HepG2 (cell line): ENCODE results near the gene TMEM134. TPM values are rescaled to one million over a fixed set of nuclear protein-coding genes. Genes with fewer than 3 reads are reported as not detected.

Experiments
- EEA1 ChIP-seq: sonication (generic); formaldehyde crosslinking; IDR thresholded peaks from 2 replicates; pipeline ENCODE4 v1.5.1; 2020; ENCODE audit warnings: mild to moderate bottlenecking, missing genetic modification reagents, borderline replicate concordance
- HOXA7 ChIP-seq: sonication (generic); formaldehyde crosslinking; IDR thresholded peaks from 2 replicates; pipeline ENCODE4 v1.8.1; 2022; ENCODE audit warnings: mild to moderate bottlenecking, missing genetic modification reagents, moderate library complexity
- PHF21A ChIP-seq: sonication (generic); formaldehyde crosslinking; IDR thresholded peaks from 2 replicates; pipeline ENCODE4 v1.5.0; 2020; ENCODE audit warnings: mild to moderate bottlenecking, missing genetic modification reagents
- SAP130 ChIP-seq: IDR thresholded peaks from 2 replicates; pipeline ENCODE4 v1.6.1; 2016; ENCODE audit warnings: low read depth
- SCMH1 ChIP-seq: sonication (generic); formaldehyde crosslinking; IDR thresholded peaks from 2 replicates; pipeline ENCODE4 v1.9.0; 2021; ENCODE audit warnings: missing genetic modification reagents, mild to moderate bottlenecking, borderline replicate concordance
- SP140L ChIP-seq: sonication (generic); formaldehyde crosslinking; IDR thresholded peaks from 2 replicates; pipeline ENCODE4 v1.4.0; 2020; ENCODE audit warnings: missing genetic modification reagents, borderline replicate concordance
- ZFP36 ChIP-seq: fragments of 150-350 bp; IDR thresholded peaks from 2 replicates; pipeline ENCODE4 v1.6.1; 2018; ENCODE audit warnings: borderline replicate concordance, low read length, low read depth; ENCODE audit not compliant: partially characterized antibody
- ZKSCAN1 ChIP-seq: fragments of 150-350 bp; IDR thresholded peaks from 2 replicates; pipeline ENCODE4 v1.6.1; 2014; ENCODE audit warnings: low read length
- ZNF282 ChIP-seq: fragments of 450-650 bp; IDR thresholded peaks from 2 replicates; pipeline ENCODE4 v1.6.1; 2018; ENCODE audit not compliant: partially characterized antibody
- ZNF33A ChIP-seq: sonication (generic); formaldehyde crosslinking; IDR thresholded peaks from 2 replicates; pipeline ENCODE4 v1.5.1; 2020; ENCODE audit warnings: missing genetic modification reagents, mild to moderate bottlenecking, moderate library complexity, borderline replicate concordance
- ZNF468 ChIP-seq: sonication (generic); formaldehyde crosslinking; IDR thresholded peaks from 2 replicates; pipeline ENCODE4 v1.8.0; 2022; ENCODE audit warnings: mild to moderate bottlenecking, moderate library complexity, missing genetic modification reagents
- ZSCAN22 ChIP-seq: sonication (generic); formaldehyde crosslinking; IDR thresholded peaks from 2 replicates; pipeline ENCODE4 v1.4.0; 2020; ENCODE audit warnings: mild to moderate bottlenecking, missing genetic modification reagents
- polyA plus RNA-seq, 8 experiments: library from polyadenylated mRNA; depleted of rRNA in 3 of 8; stranded (reverse) in 7 of 8; unstranded in 1 of 8; fragments of >200 nt; fragmentation: Illumina TruSeq in 4 of 8; extraction: Trizol in 4 of 8; gene quantifications; 2 replicates each; pipeline versions ENCODE4 v1.2.1 to v1.2.3, GENCODE V29; 2011 to 2016; ENCODE audit warnings: low read depth in 4 of 8, missing spikeins in 1 of 8, mixed read lengths in 1 of 8; ENCODE audit not compliant: insufficient read depth in 1 of 8
- total RNA-seq, 5 experiments: library from RNA; depleted of rRNA; stranded (reverse); fragments of >200 nt; fragmentation: Illumina TruSeq; extraction: Trizol; gene quantifications; 2 replicates each; pipeline ENCODE4 v1.2.3, GENCODE V29; 2016; ENCODE audit warnings: low read depth in 1 of 5
- TF ChIP-seq, protein P1 (sequence below): sonication (generic); formaldehyde crosslinking; IDR thresholded peaks from 2 replicates; pipeline ENCODE4 v1.4.0; 2020; ENCODE audit warnings: mild to moderate bottlenecking, low read depth, missing genetic modification reagents
- TF ChIP-seq, protein P2 (sequence below): sonication (generic); formaldehyde crosslinking; IDR thresholded peaks from 2 replicates; pipeline ENCODE4 v1.8.1; 2022; ENCODE audit warnings: low read depth, mild to moderate bottlenecking, missing genetic modification reagents
- TF ChIP-seq, protein P3 (sequence below): sonication (generic); formaldehyde crosslinking; IDR thresholded peaks from 2 replicates; pipeline ENCODE4 v1.5.0; 2020; ENCODE audit warnings: mild to moderate bottlenecking, missing genetic modification reagents
- TF ChIP-seq, protein P4 (sequence below): sonication (generic); formaldehyde crosslinking; IDR thresholded peaks from 2 replicates; pipeline ENCODE4 v1.5.1; 2020; ENCODE audit warnings: mild to moderate bottlenecking, moderate library complexity, missing genetic modification reagents
- TF ChIP-seq, protein P5 (sequence below): IDR thresholded peaks from 2 replicates; pipeline ENCODE4 v1.6.1; 2016; ENCODE audit warnings: low read depth, missing genetic modification reagents, missing compliant biosample characterization

Gene TMEM134
- total and polyA plus RNA-seq, 2 of the 13 experiments (the other 11 are each of a cell fraction or from before 2014, with no cell fraction given): 6.9 to 26.9 TPM

DNA sequence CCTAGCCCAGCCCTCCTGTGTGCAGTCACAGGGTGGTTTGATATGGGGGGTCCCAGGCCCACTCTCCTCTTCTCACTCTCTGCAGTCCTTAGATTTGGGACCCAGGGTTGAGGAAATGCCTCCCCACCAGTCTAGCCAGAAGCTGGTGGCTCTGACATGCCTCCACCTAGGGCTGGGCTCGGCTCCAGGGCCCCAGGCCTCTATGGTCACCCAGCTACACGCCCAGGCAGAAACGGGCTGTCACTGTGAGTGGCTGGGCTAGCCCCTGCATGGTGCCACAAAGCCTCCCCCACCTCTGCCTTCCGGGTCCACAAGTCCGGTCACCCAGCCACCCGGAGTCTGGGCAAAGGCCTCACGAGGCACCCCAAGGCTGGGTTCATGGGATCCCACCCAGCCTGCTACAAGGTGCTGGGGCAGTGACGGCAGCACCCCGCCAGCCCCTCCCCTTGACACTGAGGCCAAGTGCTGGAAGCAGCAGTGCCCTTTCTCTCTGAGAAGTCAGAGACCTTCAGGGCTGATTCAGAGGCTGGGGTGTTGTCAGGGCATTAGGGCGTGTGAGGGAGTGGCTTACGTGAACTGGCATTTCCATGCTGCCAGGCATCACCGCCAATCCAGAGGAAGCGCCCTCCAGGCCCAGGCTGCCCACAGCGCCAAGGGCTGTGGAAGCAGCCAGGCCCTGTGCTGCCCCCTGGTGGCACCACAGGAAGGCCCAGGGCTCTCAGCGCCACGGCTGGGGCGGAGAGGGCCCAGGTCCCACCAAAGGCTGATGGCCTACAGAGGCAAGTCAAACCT is 36.8 kb upstream of the TMEM134 start (continued):
- TF ChIP-seq, protein P1, sequence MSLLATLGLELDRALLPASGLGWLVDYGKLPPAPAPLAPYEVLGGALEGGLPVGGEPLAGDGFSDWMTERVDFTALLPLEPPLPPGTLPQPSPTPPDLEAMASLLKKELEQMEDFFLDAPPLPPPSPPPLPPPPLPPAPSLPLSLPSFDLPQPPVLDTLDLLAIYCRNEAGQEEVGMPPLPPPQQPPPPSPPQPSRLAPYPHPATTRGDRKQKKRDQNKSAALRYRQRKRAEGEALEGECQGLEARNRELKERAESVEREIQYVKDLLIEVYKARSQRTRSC: no peak
- no peak for TF ChIP-seq ZNF282
- TF ChIP-seq, protein P2, sequence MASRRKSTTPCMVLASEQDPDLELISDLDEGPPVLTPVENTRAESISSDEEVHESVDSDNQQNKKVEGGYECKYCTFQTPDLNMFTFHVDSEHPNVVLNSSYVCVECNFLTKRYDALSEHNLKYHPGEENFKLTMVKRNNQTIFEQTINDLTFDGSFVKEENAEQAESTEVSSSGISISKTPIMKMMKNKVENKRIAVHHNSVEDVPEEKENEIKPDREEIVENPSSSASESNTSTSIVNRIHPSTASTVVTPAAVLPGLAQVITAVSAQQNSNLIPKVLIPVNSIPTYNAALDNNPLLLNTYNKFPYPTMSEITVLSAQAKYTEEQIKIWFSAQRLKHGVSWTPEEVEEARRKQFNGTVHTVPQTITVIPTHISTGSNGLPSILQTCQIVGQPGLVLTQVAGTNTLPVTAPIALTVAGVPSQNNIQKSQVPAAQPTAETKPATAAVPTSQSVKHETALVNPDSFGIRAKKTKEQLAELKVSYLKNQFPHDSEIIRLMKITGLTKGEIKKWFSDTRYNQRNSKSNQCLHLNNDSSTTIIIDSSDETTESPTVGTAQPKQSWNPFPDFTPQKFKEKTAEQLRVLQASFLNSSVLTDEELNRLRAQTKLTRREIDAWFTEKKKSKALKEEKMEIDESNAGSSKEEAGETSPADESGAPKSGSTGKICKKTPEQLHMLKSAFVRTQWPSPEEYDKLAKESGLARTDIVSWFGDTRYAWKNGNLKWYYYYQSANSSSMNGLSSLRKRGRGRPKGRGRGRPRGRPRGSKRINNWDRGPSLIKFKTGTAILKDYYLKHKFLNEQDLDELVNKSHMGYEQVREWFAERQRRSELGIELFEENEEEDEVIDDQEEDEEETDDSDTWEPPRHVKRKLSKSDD (CRISPR knock-in tag): peak; percentile 59; the same call in 1 of the 2 replicates
- TF ChIP-seq EEA1 (CRISPR knock-in tag): no peak
- TF ChIP-seq ZNF468: no peak
- no peak for TF ChIP-seq HOXA7 (CRISPR knock-in tag)
- TF ChIP-seq, protein P3, sequence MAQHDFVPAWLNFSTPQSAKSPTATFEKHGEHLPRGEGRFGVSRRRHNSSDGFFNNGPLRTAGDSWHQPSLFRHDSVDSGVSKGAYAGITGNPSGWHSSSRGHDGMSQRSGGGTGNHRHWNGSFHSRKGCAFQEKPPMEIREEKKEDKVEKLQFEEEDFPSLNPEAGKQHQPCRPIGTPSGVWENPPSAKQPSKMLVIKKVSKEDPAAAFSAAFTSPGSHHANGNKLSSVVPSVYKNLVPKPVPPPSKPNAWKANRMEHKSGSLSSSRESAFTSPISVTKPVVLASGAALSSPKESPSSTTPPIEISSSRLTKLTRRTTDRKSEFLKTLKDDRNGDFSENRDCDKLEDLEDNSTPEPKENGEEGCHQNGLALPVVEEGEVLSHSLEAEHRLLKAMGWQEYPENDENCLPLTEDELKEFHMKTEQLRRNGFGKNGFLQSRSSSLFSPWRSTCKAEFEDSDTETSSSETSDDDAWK (CRISPR knock-in tag): no peak
- TF ChIP-seq PHF21A (CRISPR knock-in tag): no peak
- TF ChIP-seq SAP130: peak; percentile 85
- TF ChIP-seq, protein P4, sequence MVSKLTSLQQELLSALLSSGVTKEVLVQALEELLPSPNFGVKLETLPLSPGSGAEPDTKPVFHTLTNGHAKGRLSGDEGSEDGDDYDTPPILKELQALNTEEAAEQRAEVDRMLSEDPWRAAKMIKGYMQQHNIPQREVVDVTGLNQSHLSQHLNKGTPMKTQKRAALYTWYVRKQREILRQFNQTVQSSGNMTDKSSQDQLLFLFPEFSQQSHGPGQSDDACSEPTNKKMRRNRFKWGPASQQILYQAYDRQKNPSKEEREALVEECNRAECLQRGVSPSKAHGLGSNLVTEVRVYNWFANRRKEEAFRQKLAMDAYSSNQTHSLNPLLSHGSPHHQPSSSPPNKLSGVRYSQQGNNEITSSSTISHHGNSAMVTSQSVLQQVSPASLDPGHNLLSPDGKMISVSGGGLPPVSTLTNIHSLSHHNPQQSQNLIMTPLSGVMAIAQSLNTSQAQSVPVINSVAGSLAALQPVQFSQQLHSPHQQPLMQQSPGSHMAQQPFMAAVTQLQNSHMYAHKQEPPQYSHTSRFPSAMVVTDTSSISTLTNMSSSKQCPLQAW: peak; percentile 71
- TF ChIP-seq SP140L (CRISPR knock-in tag): no peak
- TF ChIP-seq, protein P5, sequence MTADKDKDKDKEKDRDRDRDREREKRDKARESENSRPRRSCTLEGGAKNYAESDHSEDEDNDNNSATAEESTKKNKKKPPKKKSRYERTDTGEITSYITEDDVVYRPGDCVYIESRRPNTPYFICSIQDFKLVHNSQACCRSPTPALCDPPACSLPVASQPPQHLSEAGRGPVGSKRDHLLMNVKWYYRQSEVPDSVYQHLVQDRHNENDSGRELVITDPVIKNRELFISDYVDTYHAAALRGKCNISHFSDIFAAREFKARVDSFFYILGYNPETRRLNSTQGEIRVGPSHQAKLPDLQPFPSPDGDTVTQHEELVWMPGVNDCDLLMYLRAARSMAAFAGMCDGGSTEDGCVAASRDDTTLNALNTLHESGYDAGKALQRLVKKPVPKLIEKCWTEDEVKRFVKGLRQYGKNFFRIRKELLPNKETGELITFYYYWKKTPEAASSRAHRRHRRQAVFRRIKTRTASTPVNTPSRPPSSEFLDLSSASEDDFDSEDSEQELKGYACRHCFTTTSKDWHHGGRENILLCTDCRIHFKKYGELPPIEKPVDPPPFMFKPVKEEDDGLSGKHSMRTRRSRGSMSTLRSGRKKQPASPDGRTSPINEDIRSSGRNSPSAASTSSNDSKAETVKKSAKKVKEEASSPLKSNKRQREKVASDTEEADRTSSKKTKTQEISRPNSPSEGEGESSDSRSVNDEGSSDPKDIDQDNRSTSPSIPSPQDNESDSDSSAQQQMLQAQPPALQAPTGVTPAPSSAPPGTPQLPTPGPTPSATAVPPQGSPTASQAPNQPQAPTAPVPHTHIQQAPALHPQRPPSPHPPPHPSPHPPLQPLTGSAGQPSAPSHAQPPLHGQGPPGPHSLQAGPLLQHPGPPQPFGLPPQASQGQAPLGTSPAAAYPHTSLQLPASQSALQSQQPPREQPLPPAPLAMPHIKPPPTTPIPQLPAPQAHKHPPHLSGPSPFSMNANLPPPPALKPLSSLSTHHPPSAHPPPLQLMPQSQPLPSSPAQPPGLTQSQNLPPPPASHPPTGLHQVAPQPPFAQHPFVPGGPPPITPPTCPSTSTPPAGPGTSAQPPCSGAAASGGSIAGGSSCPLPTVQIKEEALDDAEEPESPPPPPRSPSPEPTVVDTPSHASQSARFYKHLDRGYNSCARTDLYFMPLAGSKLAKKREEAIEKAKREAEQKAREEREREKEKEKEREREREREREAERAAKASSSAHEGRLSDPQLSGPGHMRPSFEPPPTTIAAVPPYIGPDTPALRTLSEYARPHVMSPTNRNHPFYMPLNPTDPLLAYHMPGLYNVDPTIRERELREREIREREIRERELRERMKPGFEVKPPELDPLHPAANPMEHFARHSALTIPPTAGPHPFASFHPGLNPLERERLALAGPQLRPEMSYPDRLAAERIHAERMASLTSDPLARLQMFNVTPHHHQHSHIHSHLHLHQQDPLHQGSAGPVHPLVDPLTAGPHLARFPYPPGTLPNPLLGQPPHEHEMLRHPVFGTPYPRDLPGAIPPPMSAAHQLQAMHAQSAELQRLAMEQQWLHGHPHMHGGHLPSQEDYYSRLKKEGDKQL (CRISPR knock-in tag): no peak
- no peak for TF ChIP-seq SCMH1
- no peak for TF ChIP-seq ZKSCAN1
- TF ChIP-seq ZFP36: no peak
- no peak for TF ChIP-seq ZSCAN22 (CRISPR knock-in tag)
- TF ChIP-seq ZNF33A: no peak
